ENCODE measurements around the gene DIP2C.

The DIP2C gene

GRCh38 chr10:610642-611305, 78.7 kb downstream of the DIP2C start:
- peak; percentile 65 to 66 for DNase-seq (ENCODE audit: low read depth in 2 of 2)

DNA sequence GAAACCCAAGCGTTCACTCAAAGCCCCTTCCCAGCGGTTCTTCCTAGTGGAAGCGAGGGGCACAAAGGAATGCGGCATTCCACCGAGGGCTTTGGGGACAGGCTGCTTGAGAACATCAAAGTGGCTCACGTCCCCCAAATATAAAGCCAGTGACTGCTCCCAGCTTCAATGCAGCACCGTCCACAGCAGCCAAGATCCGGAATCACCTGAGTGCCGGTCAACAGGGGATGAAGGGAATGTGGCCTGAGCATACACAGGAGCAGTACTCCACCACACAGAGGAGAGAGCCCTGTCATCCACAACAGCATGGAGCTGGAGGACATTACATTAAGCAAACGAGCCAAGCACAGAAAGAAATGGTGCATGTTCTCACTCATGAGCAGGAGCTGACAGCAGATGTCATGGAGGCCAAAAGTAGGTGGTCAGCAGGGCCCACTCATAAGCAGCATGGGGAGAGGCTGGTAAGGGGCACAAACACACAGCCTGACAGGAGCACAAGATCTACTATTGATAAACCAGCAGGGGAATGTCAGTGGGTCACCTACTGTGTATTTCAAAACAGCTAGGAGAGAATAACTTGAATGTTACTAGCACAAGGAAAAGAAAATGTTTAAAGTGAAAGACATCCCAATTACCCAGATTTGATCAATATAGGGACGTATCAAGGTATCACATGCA, 79.5 kb downstream of the DIP2C start:
- DNase-seq (ENCODE audit: low read depth in 2 of 2), result no peak

GRCh38 chr10:609262-609658, 80.2 kb downstream of the DIP2C start:
- no peak for DNase-seq (ENCODE audit: low read depth in 2 of 2)

GRCh38 chr10:608331-609261, 80.9 kb downstream of the DIP2C start:
- DNase-seq (ENCODE audit: low read depth in 2 of 2), result no peak

DNA sequence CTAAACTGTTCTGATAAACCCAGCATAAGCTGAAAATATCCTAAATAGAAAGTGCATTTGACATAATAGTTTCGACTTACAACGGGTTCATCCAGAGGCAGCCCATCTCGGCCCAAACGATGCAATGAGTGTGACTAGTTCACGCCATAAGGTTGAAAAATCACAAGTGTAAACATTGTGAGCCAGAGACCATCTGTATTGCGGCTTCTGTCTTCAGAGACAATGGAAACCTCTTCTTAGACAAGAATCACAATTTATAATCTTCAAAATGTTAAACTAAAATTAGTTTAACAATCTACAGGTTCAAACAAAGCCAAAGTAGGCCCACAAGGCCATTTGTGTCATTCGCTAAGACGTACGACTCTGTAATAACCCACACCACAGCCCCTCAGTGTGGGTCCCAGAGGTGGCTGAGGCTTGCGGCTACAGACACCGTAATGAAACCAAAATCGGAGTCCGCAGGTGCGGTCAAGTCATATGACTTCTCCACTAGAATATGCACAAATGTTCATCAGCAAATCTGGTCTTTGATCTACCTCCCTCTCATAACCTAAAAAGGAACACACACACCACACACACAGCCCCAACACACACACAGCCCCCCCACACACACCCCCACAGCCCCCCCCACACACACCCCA, 81.8 kb downstream of the DIP2C start:
- DNase-seq (ENCODE audit: low read depth in 2 of 2), result peak; percentile 70 to 73

- no peak for DNase-seq (ENCODE audit: low read depth in 2 of 2)
Measured at GRCh38 chr10:606762-607544, 82.5 kb downstream of the DIP2C start.

- no peak for DNase-seq (ENCODE audit: low read depth in 2 of 2)
Measured at GRCh38 chr10:605632-606325, 83.7 kb downstream of the DIP2C start.

DNA sequence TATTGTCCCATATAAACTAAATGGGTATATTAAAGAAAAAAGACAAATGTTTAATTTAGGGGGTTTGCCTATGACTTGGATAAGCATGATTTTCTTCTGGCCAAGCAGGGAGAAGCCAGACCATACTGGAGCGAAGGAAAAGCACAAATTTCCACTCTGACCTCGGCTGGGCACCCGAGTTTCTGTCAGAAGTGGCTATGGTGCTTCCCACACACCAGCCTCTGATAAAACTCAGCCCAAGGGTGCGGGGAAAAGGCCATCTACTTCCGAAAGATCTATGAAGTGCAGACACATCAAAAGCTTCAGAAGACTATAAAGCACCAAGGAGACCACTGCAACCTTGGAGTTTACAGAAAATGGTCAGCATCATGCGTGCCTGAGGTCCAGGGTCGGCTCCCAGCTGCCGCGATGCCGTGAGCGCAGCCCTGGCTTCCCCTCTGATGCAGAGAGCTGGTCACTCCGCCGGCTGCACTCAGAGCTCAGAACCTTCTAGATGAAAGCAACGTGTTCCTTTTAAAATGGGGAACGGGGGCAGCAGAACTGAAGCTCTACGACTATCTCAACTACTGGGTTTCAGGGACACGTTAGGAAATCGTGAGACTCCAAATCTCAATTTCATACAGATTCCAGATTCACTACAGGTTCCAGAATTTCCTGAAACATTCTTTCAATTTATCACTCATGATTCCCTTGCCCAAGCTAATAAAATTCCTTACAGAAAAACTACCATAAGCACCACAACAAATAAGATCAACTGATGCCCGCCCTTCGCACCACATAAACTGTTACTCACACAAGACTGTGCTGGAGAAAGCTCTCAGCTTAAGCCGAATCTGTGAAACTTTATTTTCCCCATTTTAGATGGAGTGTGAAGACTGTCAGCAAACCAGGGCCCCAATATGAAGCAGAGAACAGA, 84.5 kb downstream of the DIP2C start:
- no peak for DNase-seq (ENCODE audit: low read depth in 2 of 2)

DNA sequence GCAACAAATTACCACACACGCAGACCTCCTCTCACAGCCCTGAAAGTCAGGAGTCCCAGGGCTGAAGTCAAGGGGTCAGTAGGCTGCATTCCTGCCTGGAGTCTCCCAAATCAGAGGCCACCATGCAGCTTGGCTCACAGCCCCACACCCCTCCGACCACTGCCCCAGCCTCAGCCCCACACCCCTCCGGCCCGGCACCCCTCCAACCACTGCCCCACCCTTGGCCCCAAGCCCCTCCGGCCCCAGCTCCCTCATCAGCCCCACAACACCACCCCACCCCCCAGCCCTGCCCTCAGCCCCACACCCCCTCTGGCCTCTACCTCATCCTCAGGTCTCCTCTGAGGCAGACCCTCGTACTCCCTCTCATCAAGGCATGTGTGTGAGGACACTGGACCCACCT, 85.7 kb downstream of the DIP2C start:
- DNase-seq (ENCODE audit: low read depth in 2 of 2), result no peak

DNA sequence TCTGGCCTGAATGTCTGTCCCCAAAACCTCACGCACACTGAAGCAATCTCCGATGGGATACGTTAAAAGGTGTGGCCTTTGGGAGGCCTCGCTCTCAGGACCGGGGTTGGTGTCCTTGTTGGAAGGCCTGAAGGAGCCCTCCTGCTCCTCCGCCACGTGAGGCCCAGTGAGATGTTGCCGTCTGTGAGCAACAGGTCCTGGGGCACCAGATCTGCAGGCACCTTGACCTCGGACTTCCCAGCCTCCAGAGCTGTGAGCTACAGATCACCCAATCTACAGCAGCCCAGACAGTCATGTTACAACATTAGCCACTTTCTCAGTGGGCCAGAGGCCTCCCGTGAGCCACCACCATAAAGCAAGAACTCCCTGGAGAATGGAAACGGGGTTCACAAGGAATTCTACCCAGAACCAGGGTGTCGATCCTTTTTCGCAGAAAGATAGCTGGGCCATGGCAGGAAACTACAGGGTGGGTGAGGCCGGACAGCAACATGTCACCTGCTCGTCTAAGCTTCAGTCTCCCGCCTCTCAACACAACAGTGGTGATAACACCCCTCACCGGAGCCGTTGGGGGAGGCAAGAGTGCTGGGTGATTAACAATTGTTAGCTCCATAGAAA, 87.0 kb downstream of the DIP2C start:
- DNase-seq (ENCODE audit: low read depth in 2 of 2), result no peak

GRCh38 chr10:601660-601963, 87.9 kb downstream of the DIP2C start:
- DNase-seq (ENCODE audit: low read depth in 2 of 2), result no peak

DNA sequence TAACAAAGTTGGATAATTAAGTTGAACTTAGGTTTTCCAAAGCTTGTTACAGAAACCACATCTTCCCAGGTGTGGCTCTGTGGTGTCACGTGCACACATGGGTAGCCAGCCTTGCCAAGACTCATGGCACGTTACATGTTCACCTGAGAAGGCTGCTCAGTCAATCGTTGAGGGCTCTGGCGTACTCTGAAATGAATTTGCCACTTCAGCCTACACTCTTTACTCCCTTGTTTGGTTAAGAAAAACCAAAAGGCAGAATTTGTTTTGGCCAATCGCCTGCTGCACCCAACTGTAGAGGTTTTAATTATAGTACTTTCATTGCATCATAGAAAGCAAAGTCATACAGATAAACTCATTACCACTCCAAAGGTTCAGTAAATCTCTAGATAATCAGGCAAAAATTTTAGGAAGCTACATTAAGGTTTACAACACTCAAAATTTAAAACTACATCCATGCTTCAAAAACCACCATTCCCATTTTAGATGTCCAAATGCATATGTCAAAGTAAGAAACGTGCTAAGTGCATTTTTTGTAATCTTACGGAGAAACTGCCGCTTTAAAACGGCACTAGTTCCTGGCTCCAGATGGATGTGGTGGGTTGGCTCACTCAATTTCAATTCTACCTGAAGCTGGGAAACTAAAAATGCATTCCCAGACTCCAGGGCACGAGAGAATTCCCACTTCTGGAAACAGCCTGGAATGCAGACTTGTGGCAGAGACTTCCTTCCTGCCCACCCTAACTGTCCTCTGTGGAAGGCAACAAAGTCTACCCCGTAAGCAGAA, 88.4 kb downstream of the DIP2C start:
- DNase-seq (ENCODE audit: low read depth in 2 of 2), result no peak

- DNase-seq (ENCODE audit: low read depth in 2 of 2), result no peak
Measured at GRCh38 chr10:600234-600633, 89.2 kb downstream of the DIP2C start.

GRCh38 chr10:599767-600166, 89.7 kb downstream of the DIP2C start:
- no peak for DNase-seq (ENCODE audit: low read depth in 2 of 2)

DNA sequence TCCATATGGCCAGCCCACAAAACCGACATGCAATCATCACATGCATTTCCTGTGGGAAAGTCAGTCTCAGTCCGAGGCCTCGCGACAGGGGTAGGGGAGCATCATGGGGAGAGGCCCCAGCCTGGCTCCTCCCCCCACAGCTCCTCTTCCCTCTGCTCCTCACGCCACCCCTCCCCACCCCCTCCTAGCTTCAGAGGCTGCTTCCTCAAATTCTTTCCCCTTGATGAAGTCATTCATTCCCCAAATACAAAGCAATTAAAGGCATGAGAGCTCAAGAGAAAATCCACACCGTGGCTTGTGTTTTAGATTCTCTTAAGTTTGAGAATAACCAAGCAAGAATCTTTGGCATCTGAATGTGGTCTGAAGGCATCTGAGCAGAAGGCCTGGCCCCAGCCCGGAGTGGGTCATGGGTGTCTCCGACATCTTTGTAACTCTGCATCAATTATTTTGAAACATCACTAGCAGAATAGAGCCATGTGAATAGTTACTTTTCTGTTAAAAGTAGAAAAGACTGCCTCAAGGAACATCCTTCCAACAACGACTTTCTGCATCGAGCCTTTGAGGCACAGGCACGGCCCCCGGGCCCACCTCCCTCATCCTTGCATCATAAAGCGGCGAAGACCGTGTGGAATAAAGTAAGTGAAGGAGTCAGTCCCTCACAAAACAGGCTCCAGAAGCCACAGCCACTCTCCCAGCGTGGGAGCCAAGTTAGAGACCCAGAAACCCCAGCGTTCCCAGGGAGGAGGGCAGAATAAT, 90.9 kb downstream of the DIP2C start:
- peak; percentile 98 to 99 for DNase-seq (ENCODE audit: low read depth in 2 of 2)

- DNase-seq (ENCODE audit: low read depth in 2 of 2), result no peak
Measured at GRCh38 chr10:597976-598375, 91.5 kb downstream of the DIP2C start.

GRCh38 chr10:596725-597345, 92.6 kb downstream of the DIP2C start:
- DNase-seq (ENCODE audit: low read depth in 2 of 2), result no peak
